Midbrain (tissue), 1 donor: ENCODE data around the gene ATP6V0C.
A peak's percentile ranks its signal among the peaks of the same experiment; 100 is the strongest.
"Not testable (repeated sequence)": the region's sequence is repeated elsewhere in the genome, so short reads cannot be mapped to it uniquely, and the experiment has no call there.

Experiments used
- DNase-seq: peaks from one replicate; lab custom pipeline; 2025; lab: John Stamatoyannopoulos, UW

The ATP6V0C gene

GRCh38 chr16:2474877-2475412 lies 38.8 kb upstream of the ATP6V0C start, which contains the start of gene TBC1D24:
TBC1D24 (plus strand) TSS chr16:2475127; CDS start chr16:2496149, 21,022 bp downstream.
- peak; percentile 89 for DNase-seq

- no peak for DNase-seq
Observed at GRCh38 chr16:2475413-2476344, 38.1 kb upstream of the ATP6V0C start.

- no peak for DNase-seq
Observed at GRCh38 chr16:2476345-2476720, 37.4 kb upstream of the ATP6V0C start.

GRCh38 chr16:2476741-2477140 lies 37.0 kb upstream of the ATP6V0C start:
- DNase-seq, result no peak

GRCh38 chr16:2477327-2477726 lies 36.4 kb upstream of the ATP6V0C start:
- DNase-seq, result no peak

GRCh38 chr16:2478279-2478678 lies 35.5 kb upstream of the ATP6V0C start:
- DNase-seq, result no peak

- not testable (repeated sequence) for DNase-seq
Observed at GRCh38 chr16:2479996-2480395, 33.8 kb upstream of the ATP6V0C start.

GRCh38 chr16:2480948-2481347 lies 32.8 kb upstream of the ATP6V0C start:
- DNase-seq, result no peak

GRCh38 chr16:2481676-2482075 lies 32.1 kb upstream of the ATP6V0C start:
- DNase-seq, result no peak

GRCh38 chr16:2482249-2482648 lies 31.5 kb upstream of the ATP6V0C start:
- no peak for DNase-seq

- DNase-seq, result peak; percentile 66
Observed at GRCh38 chr16:2482708-2483534, 30.8 kb upstream of the ATP6V0C start.

- no peak for DNase-seq
Observed at GRCh38 chr16:2483939-2484897, 29.5 kb upstream of the ATP6V0C start.

- no peak for DNase-seq
Observed at GRCh38 chr16:2484898-2485508, 28.7 kb upstream of the ATP6V0C start.

GRCh38 chr16:2485811-2486507 lies 27.8 kb upstream of the ATP6V0C start:
- no peak for DNase-seq

GRCh38 chr16:2486645-2487516 lies 26.9 kb upstream of the ATP6V0C start:
- DNase-seq, result peak; percentile 34

GRCh38 chr16:2487517-2487842 lies 26.3 kb upstream of the ATP6V0C start:
- DNase-seq, result no peak

GRCh38 chr16:2487903-2488531 lies 25.7 kb upstream of the ATP6V0C start:
- no peak for DNase-seq

GRCh38 chr16:2489581-2489980 lies 24.2 kb upstream of the ATP6V0C start:
- DNase-seq, result no peak
